Stimulated activated naive CD8-positive, alpha-beta T cell treated with anti-CD3 and anti-CD28 coated beads, Interleukin-15, amount 100 ng/mL, for 72 hours (primary cell): ENCODE results near the gene TRIM52.

Source experiments
- ATAC-seq: fragments of 150-1000 bp; cut with Tn5 transposase; 2 replicates; pipeline ENCODE4 v1.10.0; 2021; ENCODE audit warnings: mild to moderate bottlenecking, moderate library complexity
- DNase-seq, 2 donors: peaks; one replicate each; pipeline ENCODE4 v3.0.0; 2021 to 2022
- H3K27ac Mint-ChIP-seq, 2 donors: one replicate each; pipeline ENCODE4 v1.8.0; 2022; ENCODE audit warnings: mild to moderate bottlenecking in 2 of 2, mixed read lengths in 2 of 2, moderate library complexity in 2 of 2
- H3K27me3 Mint-ChIP-seq: one replicate; pipeline ENCODE4 v1.8.0; 2022; ENCODE audit warnings: mixed read lengths
- H3K4me1 Mint-ChIP-seq: one replicate; pipeline ENCODE4 v1.8.0; 2022; ENCODE audit warnings: mild to moderate bottlenecking, mixed read lengths
- H3K4me3 Mint-ChIP-seq, 2 donors: one replicate each; pipeline ENCODE4 v1.8.0; 2022; ENCODE audit warnings: mild to moderate bottlenecking in 2 of 2, mixed read lengths in 2 of 2, moderate library complexity in 1 of 2
- H3K9me3 Mint-ChIP-seq, 2 donors: one replicate each; pipeline ENCODE4 v1.8.0; 2022; ENCODE audit warnings: mixed read lengths in 2 of 2

The TRIM52 gene

DNA sequence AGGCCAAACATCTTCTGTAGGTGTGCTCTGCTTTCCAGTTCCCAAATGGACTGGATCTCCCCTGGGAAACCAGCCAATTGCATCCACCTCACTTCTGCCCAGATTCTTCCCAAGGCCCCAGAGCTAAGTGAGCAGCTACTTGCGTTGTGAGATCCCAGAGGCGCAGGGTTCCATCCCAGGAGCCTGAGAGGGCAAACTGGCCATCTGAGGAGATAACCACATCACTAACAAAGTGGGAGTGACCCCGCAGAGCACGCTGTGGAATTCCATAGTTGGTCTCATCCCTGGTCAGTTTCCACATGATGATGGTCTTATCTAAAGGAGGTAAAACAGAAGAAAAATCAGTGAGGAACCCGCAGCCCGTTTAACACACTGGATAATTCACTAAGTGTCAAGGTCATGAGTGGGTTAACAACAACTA, 18.9 kb downstream of the TRIM52 start:
- no peak for ATAC-seq
- DNase-seq, result no peak
- peak overlapping the region; percentile 99 to 100 for H3K27ac Mint-ChIP-seq
- peak overlapping the region; percentile 98 to 99 for H3K4me3 Mint-ChIP-seq
- H3K27me3 Mint-ChIP-seq, result no peaks in the 10 kb centered on the region
- H3K4me1 Mint-ChIP-seq, result peaks cover 62% of the 10 kb centered on the region
- no peaks in the 10 kb centered on the region for H3K9me3 Mint-ChIP-seq

DNA sequence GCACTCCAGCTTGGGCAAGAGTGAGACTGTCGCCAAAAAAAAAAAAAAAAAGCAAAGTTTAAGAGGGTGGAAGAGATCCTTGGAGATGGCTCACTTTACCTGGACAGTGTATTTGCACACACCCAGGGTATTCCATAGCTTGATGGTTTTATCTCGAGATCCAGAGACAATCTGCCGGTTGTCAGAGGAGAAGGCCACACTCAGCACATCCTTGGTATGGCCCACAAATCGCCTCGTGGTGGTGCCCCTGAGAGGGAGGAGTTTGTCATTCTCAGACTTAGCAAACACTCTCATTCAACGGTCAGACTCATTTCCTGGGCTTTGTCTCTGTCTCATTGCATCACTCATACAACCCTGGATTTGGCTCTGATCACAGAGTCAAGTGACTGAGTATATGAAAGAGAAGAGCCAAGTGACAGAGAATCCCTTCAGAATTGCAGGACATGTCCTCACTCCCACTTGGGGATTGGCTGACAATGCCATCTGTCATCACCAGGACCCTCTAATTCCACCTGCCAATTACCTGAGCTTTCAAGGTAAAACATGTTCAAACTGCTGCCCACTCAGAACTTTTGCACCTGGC, 19.5 kb downstream of the TRIM52 start:
- Mint-ChIP-seq H3K9me3 (no peaks in the 10 kb centered on the region), H3K27me3 (no peaks in the 10 kb centered on the region), H3K27ac (peak overlapping the region; percentile 99 to 100), H3K4me3 (peak overlapping the region; percentile 98 to 99), H3K4me1 (peaks cover 60% of the 10 kb centered on the region)
- ATAC-seq, result peak; percentile 80
- DNase-seq, result peak; percentile 56 to 78

- Mint-ChIP-seq H3K27ac (peak overlapping the region; percentile 46 to 94), H3K4me3 (peak overlapping the region; percentile 70), H3K9me3 (no peaks in the 10 kb centered on the region), H3K27me3 (no peaks in the 10 kb centered on the region), H3K4me1 (peaks cover 50% of the 10 kb centered on the region)
- ATAC-seq (no peak), DNase-seq (no peak)
These were observed 21.8 kb downstream of the TRIM52 start for GRCh38 chr5:181239062-181239663.

- no peak for DNase-seq
- no peak for ATAC-seq
- H3K9me3 Mint-ChIP-seq, result no peaks in the 10 kb centered on the region
- H3K4me1 Mint-ChIP-seq, result peaks cover 50% of the 10 kb centered on the region
- H3K27ac Mint-ChIP-seq, result peak overlapping the region; percentile 73 to 94
- H3K4me3 Mint-ChIP-seq, result peak overlapping the region; percentile 4 to 50
- no peaks in the 10 kb centered on the region for H3K27me3 Mint-ChIP-seq
These were observed 23.1 kb downstream of the TRIM52 start for GRCh38 chr5:181237729-181238385.

DNA sequence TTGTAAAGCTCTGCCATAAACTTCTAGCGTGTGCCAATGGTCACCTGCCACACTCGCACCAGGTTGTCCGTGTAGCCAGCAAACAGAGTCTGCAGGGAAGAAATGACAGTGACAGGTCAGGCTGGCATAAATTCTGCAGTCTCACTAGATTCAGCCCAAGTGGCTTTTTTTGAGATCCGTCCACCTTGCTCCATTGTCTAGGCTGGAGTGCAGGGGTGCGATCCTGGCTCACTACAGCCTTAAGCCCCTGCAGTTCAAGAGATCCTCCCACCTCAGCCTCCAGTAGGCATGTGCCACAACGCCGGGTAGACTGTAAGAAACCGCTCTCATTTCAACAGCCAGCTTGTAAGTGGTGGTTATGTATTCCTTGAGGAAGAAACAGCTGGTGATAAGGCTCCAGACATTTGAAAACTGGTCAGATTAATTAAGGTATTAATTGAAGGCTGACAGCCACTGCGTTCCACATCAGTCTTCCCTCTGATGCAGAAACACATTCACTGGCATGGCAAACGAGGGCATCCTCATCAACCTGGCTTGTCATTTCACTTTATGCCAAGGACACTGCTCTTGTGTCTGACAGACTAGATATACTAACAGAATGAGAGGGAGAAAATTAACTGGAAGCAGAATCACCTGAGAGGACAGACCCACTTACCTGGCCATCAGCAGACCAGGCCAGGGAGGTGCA, 23.8 kb downstream of the TRIM52 start:
- peak overlapping the region in 1 of 2 donors; percentile 86 for H3K27ac Mint-ChIP-seq
- no peak overlapping the region for H3K4me3 Mint-ChIP-seq

GRCh38 chr5:181236471-181236870, 24.5 kb downstream of the TRIM52 start:
- Mint-ChIP-seq H3K27me3 (no peaks in the 10 kb centered on the region), H3K4me3 (no peak overlapping the region), H3K27ac (peak overlapping the region in 1 of 2 donors; percentile 86), H3K4me1 (peaks cover 44% of the 10 kb centered on the region), H3K9me3 (no peaks in the 10 kb centered on the region)
- DNase-seq, result no peak
- no peak for ATAC-seq

More for the DNA sequence above, 23.8 kb downstream of the TRIM52 start:
- Mint-ChIP-seq H3K4me1 (peaks cover 48% of the 10 kb centered on the region), H3K27me3 (no peaks in the 10 kb centered on the region), H3K9me3 (no peaks in the 10 kb centered on the region)
- DNase-seq (no peak), ATAC-seq (no peak)

GRCh38 chr5:181235689-181236366, 25.1 kb downstream of the TRIM52 start:
- ATAC-seq (no peak), DNase-seq (no peak)
- H3K9me3 Mint-ChIP-seq, result no peaks in the 10 kb centered on the region
- no peak overlapping the region for H3K4me3 Mint-ChIP-seq
- H3K27me3 Mint-ChIP-seq, result no peaks in the 10 kb centered on the region
- H3K27ac Mint-ChIP-seq, result peak overlapping the region in 1 of 2 donors; percentile 93
- H3K4me1 Mint-ChIP-seq, result peaks cover 44% of the 10 kb centered on the region

- Mint-ChIP-seq H3K27ac (peak overlapping the region; percentile 70 to 93), H3K4me3 (peak overlapping the region in 1 of 2 donors; percentile 48), H3K27me3 (no peaks in the 10 kb centered on the region), H3K9me3 (no peaks in the 10 kb centered on the region), H3K4me1 (peaks cover 47% of the 10 kb centered on the region)
- ATAC-seq (no peak), DNase-seq (no peak)
These were observed 25.6 kb downstream of the TRIM52 start for GRCh38 chr5:181235323-181235688.

- Mint-ChIP-seq H3K4me3 (peak overlapping the region in 1 of 2 donors; percentile 48), H3K27ac (peak overlapping the region; percentile 70 to 93), H3K4me1 (peaks cover 51% of the 10 kb centered on the region), H3K27me3 (no peaks in the 10 kb centered on the region), H3K9me3 (no peaks in the 10 kb centered on the region)
- ATAC-seq (peak; percentile 44), DNase-seq (no peak)
These were observed 26.3 kb downstream of the TRIM52 start for GRCh38 chr5:181234455-181235306.

DNA sequence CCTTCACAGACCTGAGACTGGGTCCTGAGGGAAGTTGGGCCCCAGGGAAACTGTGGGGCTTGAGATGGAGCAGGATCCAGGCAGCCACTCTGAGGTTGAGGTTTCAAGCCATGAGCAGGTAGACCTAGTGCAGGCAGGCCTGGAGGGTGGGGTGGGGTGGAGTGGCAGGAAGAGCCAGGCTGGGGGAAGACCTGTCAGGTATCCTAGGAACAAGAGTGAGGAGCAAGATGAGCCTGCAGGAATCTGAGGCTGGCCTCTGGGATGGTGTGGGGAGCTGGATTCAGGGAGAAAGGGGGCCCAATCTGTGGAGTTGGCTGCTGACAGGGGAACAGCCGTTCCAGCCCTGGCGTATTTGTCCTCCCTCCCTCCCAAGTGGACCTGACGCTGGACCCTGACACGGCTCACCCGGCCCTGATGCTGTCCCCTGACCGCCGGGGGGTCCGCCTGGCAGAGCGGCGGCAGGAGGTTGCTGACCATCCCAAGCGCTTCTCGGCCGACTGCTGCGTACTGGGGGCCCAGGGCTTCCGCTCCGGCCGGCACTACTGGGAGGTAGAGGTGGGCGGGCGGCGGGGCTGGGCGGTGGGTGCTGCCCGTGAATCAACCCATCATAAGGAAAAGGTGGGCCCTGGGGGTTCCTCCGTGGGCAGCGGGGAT, 27.0 kb downstream of the TRIM52 start:
- DNase-seq (no peak), ATAC-seq (peak; percentile 49)
- H3K4me3 Mint-ChIP-seq, result no peak overlapping the region
- no peaks in the 10 kb centered on the region for H3K9me3 Mint-ChIP-seq
- peaks cover 51% of the 10 kb centered on the region for H3K4me1 Mint-ChIP-seq
- H3K27me3 Mint-ChIP-seq, result no peaks in the 10 kb centered on the region
- peak overlapping the region in 1 of 2 donors; percentile 20 for H3K27ac Mint-ChIP-seq

DNA sequence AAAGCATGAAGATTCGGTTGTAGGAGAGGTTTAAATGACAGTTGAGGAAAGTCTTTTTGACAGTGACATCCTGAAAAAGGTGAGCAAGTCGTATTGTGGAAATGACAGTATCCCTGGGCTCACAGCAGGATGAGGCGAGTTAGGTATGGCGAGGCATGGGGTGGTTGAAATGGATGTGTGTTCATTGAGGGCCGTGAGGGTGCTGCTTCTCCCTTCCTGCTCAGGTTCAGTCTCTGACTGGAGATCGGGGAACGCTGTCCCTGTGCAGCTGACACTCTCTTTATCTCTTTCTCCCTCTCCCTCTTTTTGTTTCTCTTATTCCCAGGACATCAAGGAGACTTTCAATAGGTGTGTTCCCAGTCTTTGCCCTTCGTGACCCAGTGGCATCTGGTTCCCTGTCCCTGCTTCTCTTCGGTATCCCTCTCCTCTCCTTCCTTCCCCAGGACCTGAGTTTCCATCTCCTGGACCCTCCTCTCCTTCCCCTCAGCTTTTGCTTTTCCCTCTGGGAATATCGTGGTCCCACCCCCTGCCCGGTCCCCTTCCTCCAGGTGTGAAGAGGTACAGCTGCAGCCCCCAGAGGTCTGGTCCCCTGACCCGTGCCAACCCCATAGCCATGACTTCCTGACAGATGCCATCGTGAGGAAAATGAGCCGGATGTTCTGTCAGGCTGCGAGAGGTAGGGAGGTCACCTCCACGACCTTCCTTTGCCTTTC, 27.7 kb downstream of the TRIM52 start:
- no peaks in the 10 kb centered on the region for H3K27me3 Mint-ChIP-seq
- H3K4me3 Mint-ChIP-seq, result no peak overlapping the region
- DNase-seq (no peak), ATAC-seq (peak; percentile 16)
- peaks cover 44% of the 10 kb centered on the region for H3K4me1 Mint-ChIP-seq
- H3K27ac Mint-ChIP-seq, result peak overlapping the region in 1 of 2 donors; percentile 20
- H3K9me3 Mint-ChIP-seq, result no peaks in the 10 kb centered on the region

- DNase-seq, result no peak
- Mint-ChIP-seq H3K4me3 (no peak overlapping the region), H3K27me3 (no peaks in the 10 kb centered on the region), H3K27ac (no peak overlapping the region), H3K9me3 (no peaks in the 10 kb centered on the region), H3K4me1 (peaks cover 38% of the 10 kb centered on the region)
- ATAC-seq, result no peak
These were observed 28.4 kb downstream of the TRIM52 start for GRCh38 chr5:181232593-181232992.

DNA sequence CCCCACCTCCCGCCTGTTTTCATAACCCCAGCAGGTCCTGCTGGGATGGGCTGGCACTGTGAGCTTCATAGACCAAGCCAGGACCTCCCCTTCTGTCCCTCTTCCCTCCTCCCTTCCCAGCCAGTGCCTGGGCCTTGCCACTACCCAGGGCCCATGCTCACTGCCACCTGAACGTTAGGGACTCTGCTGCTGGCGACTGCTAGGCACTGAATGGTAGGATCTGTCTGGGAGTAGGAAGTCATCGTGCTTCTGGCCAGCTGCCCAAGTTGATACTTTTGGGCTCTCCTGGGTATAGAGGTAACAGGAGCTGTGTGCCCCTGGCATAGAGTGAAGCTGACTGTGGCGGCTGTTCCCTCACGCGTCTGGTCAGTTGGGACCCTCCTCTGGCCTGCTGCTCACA, 29.5 kb downstream of the TRIM52 start:
- H3K4me1 Mint-ChIP-seq, result peaks cover 32% of the 10 kb centered on the region
- no peak overlapping the region for H3K4me3 Mint-ChIP-seq

DNA sequence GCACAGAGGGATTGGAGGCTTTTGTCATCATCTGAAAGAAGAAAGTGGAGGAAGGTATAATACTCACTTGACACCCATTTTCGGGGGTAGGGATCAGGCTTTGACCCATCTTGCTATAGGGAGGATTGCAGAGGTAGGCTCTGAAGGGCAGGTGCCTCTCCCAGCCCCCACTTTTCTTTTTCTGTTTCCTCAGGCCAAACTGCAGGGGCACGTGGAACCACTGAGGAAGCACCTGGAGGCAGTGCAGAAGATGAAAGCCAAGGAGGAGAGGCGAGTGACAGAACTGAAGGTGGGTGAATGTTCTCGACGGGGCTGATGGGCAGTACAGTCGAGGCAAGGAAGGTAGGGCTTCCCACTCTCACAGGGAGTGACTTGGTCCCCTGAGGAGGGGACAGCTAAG, 30.4 kb downstream of the TRIM52 start:
- Mint-ChIP-seq H3K27ac (peak overlapping the region; percentile 47 to 60), H3K4me1 (peaks cover 36% of the 10 kb centered on the region), H3K27me3 (no peaks in the 10 kb centered on the region), H3K9me3 (no peaks in the 10 kb centered on the region), H3K4me3 (no peak overlapping the region)
- DNase-seq (no peak), ATAC-seq (no peak)

More for the DNA sequence above, 29.5 kb downstream of the TRIM52 start:
- ATAC-seq (no peak), DNase-seq (no peak)
- H3K9me3 Mint-ChIP-seq, result no peaks in the 10 kb centered on the region
- H3K27me3 Mint-ChIP-seq, result no peaks in the 10 kb centered on the region
- no peak overlapping the region for H3K27ac Mint-ChIP-seq
